Trophoblast cell (in vitro differentiated cells and primary cell): ENCODE results near the gene IFNL2.
"Not testable (repeated sequence)": the region's sequence is repeated elsewhere in the genome, so short reads cannot be mapped to it uniquely, and the experiment has no call there.

Experiments
- DNase-seq, 2 donors: peaks; one replicate each; pipeline ENCODE4 v3.0.0-alpha.2; 2016
- H2AFZ ChIP-seq: 2 replicates; pipeline ENCODE4 v1.6.1; 2013; ENCODE audit warnings: low read length, moderate library complexity, mild to moderate bottlenecking; ENCODE audit not compliant: insufficient read depth, poor library complexity
- H2AK5ac ChIP-seq: 2 replicates; pipeline ENCODE4 v1.6.1; 2013; ENCODE audit warnings: mild to moderate bottlenecking, low read length
- H2BK120ac ChIP-seq: 2 replicates; pipeline ENCODE4 v1.6.1; 2013; ENCODE audit warnings: low read length, mild to moderate bottlenecking, moderate library complexity; ENCODE audit not compliant: insufficient read depth, poor library complexity
- H2BK12ac ChIP-seq: 2 replicates; pipeline ENCODE4 v1.6.1; 2013; ENCODE audit warnings: mild to moderate bottlenecking, low read length, moderate library complexity
- H2BK5ac ChIP-seq: 2 replicates; pipeline ENCODE4 v1.6.1; 2013; ENCODE audit warnings: low read length, low read depth, moderate library complexity, mild to moderate bottlenecking; ENCODE audit not compliant: poor library complexity
- H3K14ac ChIP-seq: 2 replicates; pipeline ENCODE4 v1.6.1; 2013; ENCODE audit warnings: mild to moderate bottlenecking, low read length
- H3K18ac ChIP-seq: 2 replicates; pipeline ENCODE4 v1.6.1; 2013; ENCODE audit warnings: mild to moderate bottlenecking, low read length
- H3K23ac ChIP-seq: 2 replicates; pipeline ENCODE4 v1.6.1; 2013; ENCODE audit warnings: low read length
- H3K27ac ChIP-seq: 2 replicates; pipeline ENCODE4 v1.5.1; 2013; ENCODE audit warnings: low read depth, mild to moderate bottlenecking, inconsistent platforms, low read length, moderate library complexity
- H3K27me3 ChIP-seq: 2 replicates; pipeline ENCODE4 v1.6.1; 2013; ENCODE audit warnings: inconsistent platforms, mild to moderate bottlenecking, low read length, moderate library complexity; ENCODE audit not compliant: insufficient read depth
- H3K36me3 ChIP-seq, 2 experiments: 1 replicate in 1 of 2; 2 replicates in 1 of 2; pipeline ENCODE4 v1.6.1; 2013; ENCODE audit warnings: low read length in 2 of 2, mild to moderate bottlenecking in 2 of 2, moderate library complexity in 1 of 2; ENCODE audit not compliant: insufficient read depth in 2 of 2, control insufficient read depth in 1 of 2
- H3K4ac ChIP-seq: 2 replicates; pipeline ENCODE4 v1.6.1; 2013; ENCODE audit warnings: low read depth, mild to moderate bottlenecking, low read length, moderate library complexity
- H3K4me1 ChIP-seq, 2 experiments: 1 replicate in 1 of 2; 2 replicates in 1 of 2; pipeline ENCODE4 v1.6.1; 2013; ENCODE audit warnings: low read length in 2 of 2, mild to moderate bottlenecking in 2 of 2, moderate library complexity in 1 of 2; ENCODE audit not compliant: insufficient read depth in 2 of 2, control insufficient read depth in 1 of 2
- H3K4me2 ChIP-seq: 2 replicates; pipeline ENCODE4 v1.6.1; 2013; ENCODE audit warnings: inconsistent platforms, mild to moderate bottlenecking, low read length, moderate library complexity
- H3K4me3 ChIP-seq: 2 replicates; pipeline ENCODE4 v1.5.1; 2013; ENCODE audit warnings: mild to moderate bottlenecking, low read depth, low read length, inconsistent platforms
- H3K79me1 ChIP-seq: one replicate; pipeline ENCODE4 v1.6.1; 2013; ENCODE audit warnings: low read length
- H3K79me2 ChIP-seq: 2 replicates; pipeline ENCODE4 v1.6.1; 2013; ENCODE audit warnings: low read length, mild to moderate bottlenecking; ENCODE audit not compliant: control insufficient read depth, insufficient read depth, poor library complexity
- H3K9ac ChIP-seq: 2 replicates; pipeline ENCODE4 v1.6.1; 2013; ENCODE audit warnings: mild to moderate bottlenecking, low read length
- H3K9me3 ChIP-seq: 2 replicates; pipeline ENCODE4 v1.6.1; 2013; ENCODE audit warnings: low read depth, mild to moderate bottlenecking, control low read depth, inconsistent platforms, low read length; ENCODE audit not compliant: insufficient read depth
- H4K12ac ChIP-seq: 2 replicates; pipeline ENCODE4 v1.6.1; 2013; ENCODE audit warnings: low read depth, mild to moderate bottlenecking, low read length, moderate library complexity
- H4K8ac ChIP-seq: 2 replicates; pipeline ENCODE4 v1.6.1; 2013; ENCODE audit warnings: low read depth, mild to moderate bottlenecking, low read length, moderate library complexity
- H4K91ac ChIP-seq: one replicate; pipeline ENCODE4 v1.6.1; 2013; ENCODE audit warnings: low read depth, mild to moderate bottlenecking, low read length, moderate library complexity
- WGBS: extraction: QIAGEN DNeasy Blood & Tissue Kit; methylation state at CpG from one replicate; pipeline ENCODE4 v1.1.7; 2013; ENCODE audit warnings: missing lambda C conversion rate; ENCODE audit not compliant: insufficient read length, insufficient coverage; ENCODE audit errors: extremely low coverage; 5-methylcytosine and 5-hydroxymethylcytosine counted together

Gene IFNL2

DNA sequence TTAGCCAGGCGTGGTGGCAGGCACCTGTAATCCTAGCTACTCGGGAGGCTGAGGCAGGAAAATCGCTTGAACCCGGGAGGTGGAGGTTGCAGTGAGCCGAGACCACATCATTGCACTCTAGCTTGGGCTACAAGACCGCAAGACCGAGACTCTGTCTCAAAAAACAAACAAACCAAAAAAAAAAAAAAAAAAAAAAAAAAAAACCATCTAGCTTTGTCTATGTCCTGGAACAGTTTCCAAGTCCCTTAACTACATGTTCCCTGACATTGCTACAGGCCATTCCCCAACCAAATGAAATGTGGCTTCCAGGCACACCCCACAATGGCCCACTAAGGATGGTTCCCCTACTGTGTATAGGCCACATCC is 41.1 kb downstream of the IFNL2 start:
- H3K14ac ChIP-seq, H4K91ac ChIP-seq, H3K4ac ChIP-seq, H3K9ac ChIP-seq, H3K9me3 ChIP-seq, H3K79me1 ChIP-seq, H2AFZ ChIP-seq, H3K79me2 ChIP-seq, H2BK5ac ChIP-seq, H2BK12ac ChIP-seq, H3K23ac ChIP-seq, H3K4me3 ChIP-seq, H3K18ac ChIP-seq, H2BK120ac ChIP-seq, DNase-seq, H3K27ac ChIP-seq, H3K36me3 ChIP-seq, H4K8ac ChIP-seq, H4K12ac ChIP-seq, H2AK5ac ChIP-seq, H3K4me2 ChIP-seq: not testable (repeated sequence)
- peaks cover 17 to 25% of the 10 kb centered on the region in 2 experiments for H3K4me1 ChIP-seq
- WGBS, result no CpG with 5 or more reads among the region's 7 CpGs
- peaks cover 11% of the 10 kb centered on the region for H3K27me3 ChIP-seq

DNA sequence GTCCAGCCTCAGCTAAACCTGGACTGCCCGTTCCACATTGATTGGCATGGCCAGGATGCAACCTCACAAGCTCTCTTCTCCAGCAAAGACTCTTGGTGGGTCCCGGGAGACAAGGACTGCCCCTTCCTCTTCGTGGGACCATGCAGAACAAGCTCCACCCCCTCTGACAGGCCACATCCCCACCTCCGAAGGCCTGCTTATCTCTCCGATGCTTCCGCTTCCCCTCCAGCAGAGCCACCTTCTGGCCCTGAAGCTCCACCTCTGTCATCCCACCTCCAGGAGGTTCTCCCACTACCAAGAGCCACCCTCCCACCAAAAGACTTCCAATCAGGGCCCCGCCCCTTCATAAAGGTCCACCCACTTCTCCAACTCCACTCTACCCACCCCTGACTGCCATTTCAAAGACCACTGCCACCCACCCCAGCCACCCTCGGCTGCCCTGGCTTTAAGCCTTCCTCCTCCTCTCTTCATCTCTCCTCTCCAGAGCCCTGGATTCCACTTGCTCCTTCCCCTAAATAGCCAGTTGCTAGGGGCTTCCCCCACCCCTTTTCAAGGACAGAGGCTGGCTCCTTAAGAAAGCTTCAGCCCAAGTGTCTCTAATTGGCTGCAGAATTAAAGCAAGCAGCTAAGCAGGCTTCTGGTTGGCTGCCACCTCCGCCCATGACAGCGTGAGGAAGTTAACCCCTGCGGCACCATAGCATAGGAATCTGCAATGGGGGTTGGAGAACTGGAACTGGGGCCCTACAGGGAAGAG is 42.5 kb downstream of the IFNL2 start:
- Histone ChIP-seq H3K36me3 (no peaks in the 10 kb centered on the region), H3K4ac (no peak overlapping the region), H3K79me2 (no peaks in the 10 kb centered on the region), H4K91ac (no peak overlapping the region), H3K4me2 (no peak overlapping the region), H3K27ac (no peak overlapping the region), H3K23ac (no peak overlapping the region), H3K9ac (no peak overlapping the region), H2AFZ (no peak overlapping the region), H3K18ac (no peak overlapping the region), H3K4me3 (no peak overlapping the region), H2BK12ac (no peak overlapping the region), H3K4me1 (peaks cover 12 to 17% of the 10 kb centered on the region in 2 experiments), H2AK5ac (no peak overlapping the region), H4K8ac (no peak overlapping the region), H2BK5ac (no peak overlapping the region), H2BK120ac (no peak overlapping the region), H3K27me3 (peaks cover 11% of the 10 kb centered on the region), H3K9me3 (peaks cover 9% of the 10 kb centered on the region), H4K12ac (no peak overlapping the region), H3K79me1 (peaks cover 4% of the 10 kb centered on the region), H3K14ac (no peak overlapping the region)
- DNase-seq, result no peak
- WGBS, result no CpG with 5 or more reads among the region's 11 CpGs

DNA sequence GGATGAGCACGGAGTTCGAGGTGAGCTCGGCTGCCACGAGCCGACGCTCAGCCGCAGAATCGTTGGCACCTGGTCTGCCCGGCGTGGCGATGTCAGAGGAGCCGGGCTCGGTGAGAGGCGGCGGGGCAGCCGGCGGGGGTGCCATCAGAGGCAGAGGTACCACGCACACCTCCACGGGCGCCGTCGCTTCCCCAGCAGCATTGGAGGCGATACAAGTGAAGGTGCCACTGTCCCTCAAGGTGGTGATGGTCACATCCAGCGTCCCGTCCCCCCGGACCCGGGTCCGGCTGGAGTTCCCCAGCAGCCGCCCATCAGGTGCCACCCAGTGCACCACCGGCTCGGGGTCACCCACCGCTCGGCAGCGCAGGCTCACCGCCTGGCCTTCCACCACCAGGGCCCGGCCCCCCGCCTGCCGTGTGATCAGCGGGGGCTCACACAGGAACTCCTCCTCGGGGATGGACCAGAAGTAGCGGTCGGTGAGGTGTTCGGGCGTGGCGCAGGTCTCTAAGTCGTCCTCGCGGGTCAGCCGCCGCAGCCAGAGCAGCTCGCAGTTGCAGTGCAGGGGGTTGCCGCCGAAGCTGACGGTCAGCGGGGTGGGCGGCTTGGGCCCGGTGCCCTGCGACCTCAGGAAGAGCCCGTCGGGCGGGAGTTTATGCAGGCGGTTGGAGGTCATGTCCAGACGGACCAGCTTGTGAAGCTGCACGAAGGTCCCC is 46.0 kb downstream of the IFNL2 start:
- no peak overlapping the region for H2BK120ac ChIP-seq
- no peak for DNase-seq
- no peak overlapping the region for H3K27ac ChIP-seq
- H3K18ac ChIP-seq, result no peak overlapping the region
- no peak overlapping the region for H4K8ac ChIP-seq
- H3K4me2 ChIP-seq, result no peak overlapping the region
- no peak overlapping the region for H4K91ac ChIP-seq
- no peak overlapping the region for H2BK5ac ChIP-seq
- H2BK12ac ChIP-seq, result no peak overlapping the region
- no peaks in the 10 kb centered on the region for H3K36me3 ChIP-seq
- H3K4ac ChIP-seq, result no peak overlapping the region
- no peaks in the 10 kb centered on the region for H3K79me1 ChIP-seq
- H3K4me3 ChIP-seq, result no peak overlapping the region
- no peak overlapping the region for H4K12ac ChIP-seq
- H3K23ac ChIP-seq, result no peak overlapping the region
- no peaks in the 10 kb centered on the region for H3K27me3 ChIP-seq
- H3K9me3 ChIP-seq, result peaks cover 2% of the 10 kb centered on the region
- H2AFZ ChIP-seq, result no peak overlapping the region
- H3K14ac ChIP-seq, result no peak overlapping the region
- no peak overlapping the region for H3K9ac ChIP-seq
- WGBS, result no CpG with 5 or more reads among the region's 64 CpGs
- H3K4me1 ChIP-seq, result no peaks in the 10 kb centered on the region
- H2AK5ac ChIP-seq, result no peak overlapping the region
- no peaks in the 10 kb centered on the region for H3K79me2 ChIP-seq

DNA sequence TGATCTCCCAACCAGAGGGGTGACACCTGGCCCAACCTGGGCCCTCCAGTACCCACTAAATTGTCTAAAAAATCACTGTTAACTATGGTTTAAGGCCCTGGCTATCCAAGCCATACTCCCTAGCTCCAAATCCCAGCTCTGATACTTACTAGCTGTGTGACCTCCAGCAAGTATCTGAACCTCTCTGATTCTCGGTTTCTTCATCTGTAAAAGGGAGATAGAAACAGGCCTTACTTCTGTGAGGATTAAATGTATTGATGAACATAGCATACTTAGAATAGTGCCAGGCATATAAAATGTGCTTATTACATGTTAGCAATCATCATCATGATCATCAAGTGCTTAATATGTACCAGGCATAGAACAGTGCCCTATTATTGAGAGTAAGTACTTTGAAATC is 47.7 kb downstream of the IFNL2 start:
- WGBS, result no CpG with 5 or more reads among the region's 1 CpG
- Histone ChIP-seq H3K23ac (no peak overlapping the region), H3K9me3 (peaks cover 6% of the 10 kb centered on the region), H3K18ac (no peak overlapping the region), H2BK5ac (no peak overlapping the region), H3K4ac (no peak overlapping the region), H3K9ac (no peak overlapping the region), H2AFZ (no peak overlapping the region), H3K79me2 (no peaks in the 10 kb centered on the region), H3K27ac (no peak overlapping the region), H4K8ac (no peak overlapping the region), H2BK120ac (no peak overlapping the region), H3K36me3 (no peaks in the 10 kb centered on the region), H3K4me3 (no peak overlapping the region), H2BK12ac (no peak overlapping the region), H3K14ac (no peak overlapping the region), H2AK5ac (no peak overlapping the region), H3K4me1 (peaks cover 6% of the 10 kb centered on the region in 2 experiments), H4K12ac (no peak overlapping the region), H3K79me1 (no peaks in the 10 kb centered on the region), H3K27me3 (peaks cover 12% of the 10 kb centered on the region), H3K4me2 (no peak overlapping the region), H4K91ac (no peak overlapping the region)
- no peak for DNase-seq
